Measurements from ENCODE around the gene TLR6.

GRCh38 chr4:38904090-38904666 is 47.6 kb upstream of the TLR6 start:
- TF ChIP-seq CTCF (conservative IDR thresholded peaks at IDR 0.05; ENCODE audit: low read depth, low read length) (no peak), EZH2 (IDR thresholded peaks at IDR 0.05; ENCODE audit: borderline replicate concordance, low read depth, low read length, poor library complexity, severe bottlenecking) (no peak)

All from A673 (cell line).